GM18505 (cell line): ENCODE measurements around the gene ROBO1.

Source experiments
- ATAC-seq: cut with Tn5 transposase; IDR thresholded peaks from one replicate; pipeline ENCODE4 v1.9.1; 2021; ENCODE audit not compliant: unreplicated experiment
- POLR2A ChIP-seq: IDR thresholded peaks from 4 replicates; pipeline ENCODE4 v1.6.1; 2011; ENCODE audit warnings: borderline replicate concordance; ENCODE audit not compliant: insufficient read depth, insufficient read length; ENCODE audit errors: extremely low read depth

Gene ROBO1

DNA sequence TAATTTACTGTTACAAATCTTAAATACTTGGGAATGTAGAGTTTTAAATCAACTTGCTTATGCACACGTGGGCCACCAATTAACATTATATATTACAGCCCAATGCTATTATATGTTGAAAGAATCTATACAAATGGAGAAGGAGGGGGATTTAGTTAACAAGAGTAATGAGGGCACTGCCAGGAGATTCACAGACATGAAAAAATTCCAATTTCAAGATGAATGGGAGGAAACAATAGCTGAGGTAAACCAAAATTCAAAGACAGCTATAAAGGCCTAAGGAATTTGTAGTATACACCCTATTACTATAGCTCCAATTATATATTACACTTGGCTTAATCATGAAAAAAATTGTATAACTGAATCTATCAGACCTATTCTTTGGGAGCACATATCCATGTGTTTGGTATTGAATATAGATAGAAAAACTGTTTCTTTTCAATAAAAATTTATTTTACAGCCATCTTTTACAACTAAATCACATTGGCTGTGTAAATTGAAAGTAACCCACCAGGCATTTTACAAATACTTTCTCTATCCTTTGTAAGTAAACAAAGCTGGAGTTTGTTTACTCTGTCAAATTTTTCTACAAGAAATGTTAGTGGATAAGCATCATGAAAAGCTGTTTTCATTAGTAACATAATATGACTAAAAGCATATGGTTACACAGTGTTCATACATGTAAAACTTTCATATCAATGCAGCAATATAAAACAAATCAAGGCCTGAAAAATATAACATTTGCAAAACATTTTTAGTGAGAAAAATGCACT is 1045.8 kb downstream of the ROBO1 start:
- ATAC-seq: no peak
- no peak for TF ChIP-seq POLR2A

DNA sequence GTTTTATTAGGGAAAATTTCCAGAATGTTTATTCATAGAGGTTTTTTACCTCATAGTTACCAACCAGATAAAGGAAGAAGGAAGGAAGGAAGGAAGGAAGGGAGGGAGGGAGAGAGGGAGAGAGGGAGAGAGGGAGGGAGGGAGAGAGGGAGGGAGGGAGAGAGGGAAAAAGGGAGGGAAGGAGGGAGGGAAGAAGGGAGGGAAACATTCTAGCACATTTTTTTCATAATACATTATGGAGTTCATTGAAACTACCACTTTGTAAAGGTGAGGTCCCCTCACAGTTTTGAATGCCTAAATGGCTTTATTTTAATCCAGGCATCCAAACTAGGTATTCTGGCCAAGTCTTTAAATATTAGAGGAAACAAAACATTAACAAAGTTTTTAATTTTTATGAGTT is 1049.1 kb downstream of the ROBO1 start:
- TF ChIP-seq POLR2A: no peak
- ATAC-seq: no peak

GRCh38 chr3:78717041-78717440 is 1050.8 kb downstream of the ROBO1 start:
- no peak for TF ChIP-seq POLR2A
- no peak for ATAC-seq

GRCh38 chr3:78712941-78713340 is 1054.9 kb downstream of the ROBO1 start:
- no peak for TF ChIP-seq POLR2A
- ATAC-seq: no peak

GRCh38 chr3:78712270-78712669 is 1055.5 kb downstream of the ROBO1 start:
- ATAC-seq: no peak
- TF ChIP-seq POLR2A: no peak

GRCh38 chr3:78708565-78709073 is 1059.2 kb downstream of the ROBO1 start:
- ATAC-seq: no peak
- TF ChIP-seq POLR2A: no peak

- no peak for ATAC-seq
- no peak for TF ChIP-seq POLR2A
These were observed 1060.2 kb downstream of the ROBO1 start for GRCh38 chr3:78707609-78708008.

DNA sequence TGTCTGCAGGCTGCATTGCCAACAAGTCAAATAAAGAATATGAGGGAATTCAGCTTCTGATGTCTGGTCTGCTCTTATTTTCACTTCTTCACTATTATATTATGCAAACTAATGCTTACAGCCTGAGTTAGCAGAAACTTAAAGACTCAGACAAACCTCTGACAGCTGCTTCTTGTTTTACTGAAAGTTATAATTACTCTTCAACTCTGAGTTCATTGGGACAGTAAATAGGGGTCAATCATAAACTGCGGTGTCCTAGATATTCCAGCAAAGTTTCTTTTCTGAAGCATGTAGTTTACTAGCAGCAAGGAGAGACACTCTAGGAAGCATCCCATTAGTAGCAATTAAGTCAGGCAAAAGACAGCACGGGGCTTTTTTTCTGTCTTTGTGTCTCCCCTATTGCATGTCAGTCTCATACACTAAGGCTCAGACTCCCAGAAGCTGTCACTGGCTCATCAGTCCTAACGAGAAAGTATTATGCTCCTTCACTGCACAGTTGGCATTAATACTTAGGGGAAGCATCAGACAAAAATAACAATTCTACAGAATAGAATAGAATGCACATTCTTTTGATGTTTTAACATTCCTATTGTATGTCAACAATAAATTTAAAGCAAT is 1060.8 kb downstream of the ROBO1 start:
- ATAC-seq: no peak

DNA sequence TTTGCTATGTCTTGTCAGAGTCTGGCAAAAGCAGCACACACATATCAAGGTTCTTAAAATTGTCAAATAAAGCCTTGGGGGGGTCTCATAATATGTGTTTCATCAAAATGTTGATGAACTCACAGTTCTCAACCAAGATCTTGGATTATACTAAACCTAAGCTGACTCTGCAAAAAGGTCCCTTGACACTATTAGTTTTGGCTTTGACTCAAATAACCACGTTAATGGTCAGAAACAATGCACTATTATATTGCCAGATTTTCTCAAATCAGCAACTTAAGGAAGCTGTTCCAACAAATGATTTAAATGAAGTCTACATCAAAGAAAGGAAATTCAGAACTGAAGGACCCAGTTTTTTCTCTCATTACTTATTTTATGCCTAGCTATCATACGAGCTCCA is 1063.9 kb downstream of the ROBO1 start:
- no peak for ATAC-seq
- TF ChIP-seq POLR2A: no peak

More for the DNA sequence above, 1060.8 kb downstream of the ROBO1 start:
- no peak for TF ChIP-seq POLR2A

- ATAC-seq: no peak
- no peak for TF ChIP-seq POLR2A
These were observed 1066.3 kb downstream of the ROBO1 start for GRCh38 chr3:78701537-78701936.

GRCh38 chr3:78698431-78698830 is 1069.4 kb downstream of the ROBO1 start:
- no peak for ATAC-seq
- no peak for TF ChIP-seq POLR2A

- ATAC-seq: no peak
- no peak for TF ChIP-seq POLR2A
These were observed 1070.4 kb downstream of the ROBO1 start for GRCh38 chr3:78697426-78697825.

- TF ChIP-seq POLR2A: no peak
- ATAC-seq: no peak
These were observed 1077.0 kb downstream of the ROBO1 start for GRCh38 chr3:78690766-78691165.

- ATAC-seq: no peak
- TF ChIP-seq POLR2A: no peak
These were observed 1078.4 kb downstream of the ROBO1 start for GRCh38 chr3:78689378-78689777.
